NB4 (cell line): ENCODE data around the gene GNAI2.

Experiments used
- DNase-seq: peaks from one replicate; pipeline ENCODE4 v3.0.0; 2010; ENCODE audit warnings: low read depth
- H3K4me3 ChIP-seq: one replicate; pipeline ENCODE4 v1.5.1; 2011; ENCODE audit warnings: mild to moderate bottlenecking, low read depth, low read length, moderate library complexity
- MYC ChIP-seq: IDR thresholded peaks from 2 replicates; pipeline ENCODE4 v1.6.1; 2011; ENCODE audit warnings: low read depth, low read length
- POLR2A ChIP-seq: IDR thresholded peaks from 2 replicates; pipeline ENCODE4 v1.6.1; 2011; ENCODE audit warnings: mild to moderate bottlenecking; ENCODE audit not compliant: insufficient read length; ENCODE audit errors: extremely low read depth
- TF ChIP-seq, protein P1 (sequence below): IDR thresholded peaks from one replicate; pipeline ENCODE4 v1.5.1; 2012; ENCODE audit warnings: low read depth, low read length
- TF ChIP-seq, protein P2 (sequence below): IDR thresholded peaks from 2 replicates; pipeline ENCODE4 v1.6.1; 2011; ENCODE audit warnings: low read depth, low read length

Gene GNAI2

DNA sequence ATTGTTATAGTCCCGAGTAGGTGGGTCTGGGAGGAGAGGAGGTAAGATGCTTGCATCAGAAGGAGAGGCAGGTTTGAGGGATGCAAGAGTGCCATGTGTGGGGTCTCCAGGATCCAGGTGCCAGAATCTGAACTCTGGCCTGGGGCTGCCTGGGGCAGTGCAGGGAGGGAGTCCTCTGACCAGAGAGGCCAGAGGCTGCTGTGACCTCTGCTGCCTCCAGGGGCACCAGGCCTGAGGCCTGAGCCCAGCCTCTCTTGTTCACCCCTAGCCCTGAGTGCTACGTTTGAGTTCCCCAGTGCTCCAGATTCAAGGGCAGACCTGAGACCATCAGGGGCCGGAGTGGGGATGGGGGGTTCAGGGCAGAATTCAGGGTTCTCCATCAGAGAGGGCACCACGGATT is 23.5 kb upstream of the GNAI2 start:
- H3K4me3 ChIP-seq = no peak overlapping the region
- DNase-seq = no peak
- TF ChIP-seq MYC = no peak
- no peak for TF ChIP-seq POLR2A
- TF ChIP-seq, protein P1, sequence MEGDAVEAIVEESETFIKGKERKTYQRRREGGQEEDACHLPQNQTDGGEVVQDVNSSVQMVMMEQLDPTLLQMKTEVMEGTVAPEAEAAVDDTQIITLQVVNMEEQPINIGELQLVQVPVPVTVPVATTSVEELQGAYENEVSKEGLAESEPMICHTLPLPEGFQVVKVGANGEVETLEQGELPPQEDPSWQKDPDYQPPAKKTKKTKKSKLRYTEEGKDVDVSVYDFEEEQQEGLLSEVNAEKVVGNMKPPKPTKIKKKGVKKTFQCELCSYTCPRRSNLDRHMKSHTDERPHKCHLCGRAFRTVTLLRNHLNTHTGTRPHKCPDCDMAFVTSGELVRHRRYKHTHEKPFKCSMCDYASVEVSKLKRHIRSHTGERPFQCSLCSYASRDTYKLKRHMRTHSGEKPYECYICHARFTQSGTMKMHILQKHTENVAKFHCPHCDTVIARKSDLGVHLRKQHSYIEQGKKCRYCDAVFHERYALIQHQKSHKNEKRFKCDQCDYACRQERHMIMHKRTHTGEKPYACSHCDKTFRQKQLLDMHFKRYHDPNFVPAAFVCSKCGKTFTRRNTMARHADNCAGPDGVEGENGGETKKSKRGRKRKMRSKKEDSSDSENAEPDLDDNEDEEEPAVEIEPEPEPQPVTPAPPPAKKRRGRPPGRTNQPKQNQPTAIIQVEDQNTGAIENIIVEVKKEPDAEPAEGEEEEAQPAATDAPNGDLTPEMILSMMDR = peak; percentile 5

DNA sequence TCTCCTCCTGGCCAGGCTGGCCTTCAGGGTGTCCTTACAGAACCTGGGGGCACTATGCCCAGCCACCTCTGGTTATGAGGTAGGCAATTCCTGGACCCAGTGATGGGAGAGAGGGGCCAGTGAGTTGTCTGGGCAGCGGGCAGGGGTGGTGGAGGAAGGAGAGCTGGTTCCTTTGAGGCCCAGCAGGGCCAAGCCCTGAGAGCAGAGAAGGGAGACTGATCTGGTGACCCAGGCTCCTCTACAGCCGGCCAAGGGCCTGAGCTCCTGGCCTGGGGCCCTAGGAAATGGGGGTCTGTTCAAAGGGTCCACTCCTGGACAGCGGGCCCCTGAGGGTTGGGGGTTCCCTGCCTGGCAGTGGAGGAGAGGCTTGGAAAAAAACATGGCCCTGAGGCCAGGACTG is 23.0 kb upstream of the GNAI2 start:
- no peak for TF ChIP-seq POLR2A
- TF ChIP-seq, protein P2, sequence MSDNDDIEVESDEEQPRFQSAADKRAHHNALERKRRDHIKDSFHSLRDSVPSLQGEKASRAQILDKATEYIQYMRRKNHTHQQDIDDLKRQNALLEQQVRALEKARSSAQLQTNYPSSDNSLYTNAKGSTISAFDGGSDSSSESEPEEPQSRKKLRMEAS = no peak
- TF ChIP-seq, protein P1 = no peak
- H3K4me3 ChIP-seq = no peak overlapping the region
- DNase-seq = no peak

DNA sequence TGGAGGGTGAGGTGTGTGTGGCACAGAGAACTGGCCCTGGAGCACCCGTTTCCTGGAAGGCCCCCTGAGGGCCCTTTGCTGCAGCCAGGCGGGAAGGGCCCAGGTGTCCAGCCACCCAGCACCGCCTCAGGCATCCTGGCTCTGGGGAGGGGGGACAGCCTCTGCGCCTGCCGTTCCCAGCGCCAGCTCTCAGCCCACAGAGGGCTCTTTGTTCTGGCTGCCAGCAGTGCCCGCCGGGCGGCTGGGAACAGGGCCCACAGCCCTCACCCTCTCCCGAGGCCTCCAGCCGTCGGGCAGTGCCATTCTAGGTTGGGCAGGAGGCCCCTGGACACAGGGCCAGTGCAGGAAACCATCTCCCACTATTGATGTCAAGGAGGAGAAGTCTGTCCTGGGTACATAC is 22.6 kb upstream of the GNAI2 start:
- no peak for DNase-seq
- H3K4me3 ChIP-seq = no peak overlapping the region
- TF ChIP-seq POLR2A (no peak), MYC (no peak)
- TF ChIP-seq, protein P2 = no peak
- TF ChIP-seq, protein P1 = no peak

DNA sequence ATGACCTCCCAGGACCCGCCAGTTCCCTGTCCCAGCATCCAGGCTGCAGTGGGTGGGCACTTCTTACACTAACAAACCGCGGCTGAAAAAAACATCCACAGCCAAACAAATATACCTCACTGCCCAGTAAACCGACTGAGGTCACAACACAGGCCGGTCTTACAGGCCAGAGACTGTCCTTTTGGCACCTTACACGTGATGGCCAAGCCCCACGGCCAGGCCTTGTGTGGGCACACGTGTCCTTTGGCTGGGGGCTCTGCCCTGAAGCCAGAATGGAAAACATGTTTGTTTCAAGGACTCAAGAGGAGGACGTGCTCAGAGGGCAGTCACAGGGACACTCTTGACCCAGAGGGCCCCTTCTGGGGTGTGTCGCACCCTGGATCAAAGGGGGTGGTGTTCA is 21.2 kb upstream of the GNAI2 start:
- H3K4me3 ChIP-seq = no peak overlapping the region
- TF ChIP-seq, protein P1 = no peak

DNA sequence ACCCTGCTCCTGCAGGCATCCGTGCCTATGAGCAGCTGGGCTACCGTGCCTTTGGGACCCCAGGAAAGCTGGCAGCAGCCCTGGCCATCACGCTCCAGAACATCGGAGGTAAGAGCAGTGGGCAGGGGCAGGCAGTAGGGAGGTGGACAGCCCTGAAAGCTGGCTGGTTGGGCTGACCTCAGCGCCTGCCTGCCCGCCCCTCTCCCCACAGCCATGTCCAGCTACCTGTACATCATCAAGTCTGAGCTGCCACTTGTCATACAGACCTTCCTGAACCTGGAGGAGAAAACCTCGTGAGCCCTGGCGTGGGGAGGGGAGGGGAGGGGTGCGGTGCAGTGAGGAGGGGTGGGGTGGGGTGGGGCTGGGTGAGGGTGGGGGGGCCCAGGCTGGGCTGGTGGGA is 20.5 kb upstream of the GNAI2 start:
- H3K4me3 ChIP-seq = no peak overlapping the region
- DNase-seq = no peak
- TF ChIP-seq MYC = no peak
- TF ChIP-seq POLR2A = no peak
- TF ChIP-seq, protein P2 = no peak
- TF ChIP-seq, protein P1 = no peak

More for the DNA sequence above, 21.2 kb upstream of the GNAI2 start:
- no peak for DNase-seq

DNA sequence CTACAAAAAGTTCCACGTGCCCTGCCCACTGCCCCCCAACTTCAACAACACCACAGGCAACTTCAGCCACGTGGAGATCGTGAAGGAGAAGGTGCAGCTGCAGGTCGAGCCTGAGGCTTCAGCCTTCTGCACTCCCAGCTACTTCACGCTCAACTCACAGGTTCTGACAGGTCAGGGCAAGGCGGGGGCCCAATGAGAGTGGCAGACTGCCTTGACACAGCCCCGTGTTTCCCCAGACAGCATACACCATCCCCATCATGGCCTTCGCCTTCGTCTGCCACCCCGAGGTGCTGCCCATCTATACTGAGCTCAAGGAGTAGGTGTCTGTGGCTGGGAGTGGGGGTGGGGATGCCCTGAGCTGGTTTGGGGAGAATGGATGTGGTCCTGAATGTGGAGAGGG is 18.3 kb upstream of the GNAI2 start:
- TF ChIP-seq, protein P1 = no peak
- TF ChIP-seq MYC (no peak), POLR2A (no peak)
- TF ChIP-seq, protein P2 = no peak
- no peak overlapping the region for H3K4me3 ChIP-seq
- DNase-seq = no peak
